SK-N-MC (cell line): ENCODE data around the gene SLCO1B1.
"Not testable (repeated sequence)": the region's sequence is repeated elsewhere in the genome, so short reads cannot be mapped to it uniquely, and the experiment has no call there.

Experiments used
- EZH2 ChIP-seq: fragments of 200-600 bp; sonication (generic); IDR thresholded peaks from one replicate; pipeline ENCODE4 v1.6.1; 2017; ENCODE audit warnings: antibody characterized with exemption
- POLR2AphosphoS5 ChIP-seq: IDR thresholded peaks from 2 replicates; pipeline ENCODE4 v1.6.1; 2012; ENCODE audit warnings: mild to moderate bottlenecking, low read depth, low read length, borderline replicate concordance

DNA sequence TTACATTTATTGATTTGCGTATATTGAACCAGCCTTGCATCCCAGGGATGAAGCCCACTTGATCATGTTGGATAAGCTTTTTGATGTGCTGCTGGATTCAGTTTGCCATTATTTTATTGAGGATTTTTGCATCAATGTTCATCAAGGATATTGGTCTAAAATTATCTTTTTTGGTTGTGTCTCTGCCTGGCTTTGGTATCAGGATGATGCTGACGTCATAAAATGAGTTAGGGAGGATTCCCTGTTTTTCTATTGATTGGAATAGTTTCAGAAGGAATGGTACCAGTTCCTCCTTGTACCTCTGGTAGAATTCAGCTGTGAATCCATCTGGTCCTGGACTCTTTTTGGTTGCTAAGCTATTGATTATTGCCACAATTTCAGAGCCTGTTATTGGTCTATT, 46.2 kb upstream of the SLCO1B1 start:
- TF ChIP-seq POLR2AphosphoS5, EZH2: not testable (repeated sequence)
